ENCODE results near the gene KRT72. TPM values are rescaled to one million over a fixed set of nuclear protein-coding genes. Genes with fewer than 3 reads are reported as not detected.

Gene KRT72
- total and polyA plus RNA-seq, 2 donors (not counting 3 experiments of a cell fraction or from before 2014, with no cell fraction given), result not detected

GRCh38 chr12:52622349-52622748 lies 21.1 kb upstream of the KRT72 start:
- POLR2A ChIA-PET, result no interaction called here
- H3K27ac ChIP-seq (ENCODE audit: insufficient read depth, low read depth, low read length), result no peak overlapping the region
- H3K79me2 ChIP-seq (ENCODE audit: control insufficient read depth, insufficient read depth, low read length), result no peaks in the 10 kb centered on the region
- CTCF ChIA-PET, result no interaction called here
- H3K9me1 ChIP-seq (replicated peaks; ENCODE audit: control insufficient read depth, extremely low read depth, insufficient read depth, low read length), result no peaks in the 10 kb centered on the region
- no TSS peak for BruUV-seq (replicated peaks)
- no peaks in the 10 kb centered on the region for H3K4me1 ChIP-seq (ENCODE audit: control insufficient read depth, extremely low read depth, insufficient read depth, low read length)
- H3K36me3 ChIP-seq (ENCODE audit: control insufficient read depth in 2 of 2, extremely low read depth in 1 of 2, insufficient read depth in 2 of 2, low read length in 2 of 2), result no peaks in the 10 kb centered on the region
- peaks cover 4 to 12% of the 10 kb centered on the region in 2 experiments for H3K27me3 ChIP-seq (ENCODE audit: control insufficient read depth in 2 of 2, insufficient read depth in 2 of 2, low read length in 2 of 2)
- no peaks in the 10 kb centered on the region for H3K9me3 ChIP-seq (replicated peaks; ENCODE audit: control insufficient read depth, insufficient read depth, low read length)
- H3K4me3 ChIP-seq (replicated peaks in 1 of 3; ENCODE audit: insufficient read depth in 1 of 3, low read depth in 1 of 3, low read length in 3 of 3), result no peak overlapping the region
- no peak overlapping the region for H2AFZ ChIP-seq (ENCODE audit: low read depth, low read length)
- dilution Hi-C loops (cut with MboI; ENCODE audit: extremely low pct_ligation_motif_present, low sequenced_read_pairs), result no loop called here
- no peak overlapping the region for H3K4me2 ChIP-seq (ENCODE audit: insufficient read depth, low read length)
- intact Hi-C loops (cut with micrococcal nuclease), result no loop called here
- DNase-seq (ENCODE audit: low read depth, low spot score) (no peak), FAIRE-seq (no peak)
- H3K9ac ChIP-seq (replicated peaks; ENCODE audit: extremely low read depth, insufficient read depth, low read length), result no peak overlapping the region
- no peak for TF ChIP-seq JUN (IDR thresholded peaks at IDR 0.05; ENCODE audit: borderline replicate concordance, insufficient read depth, insufficient read length, low read depth)
- no peaks in the 10 kb centered on the region for H4K20me1 ChIP-seq (replicated peaks; ENCODE audit: control insufficient read depth, extremely low read depth, insufficient read depth, low read length)

- intact Hi-C loops (cut with micrococcal nuclease), result no loop called here
- Histone ChIP-seq H3K4me3 (replicated peaks in 1 of 3; ENCODE audit: insufficient read depth in 1 of 3, low read depth in 1 of 3, low read length in 3 of 3) (no peak overlapping the region), H3K36me3 (ENCODE audit: control insufficient read depth in 2 of 2, extremely low read depth in 1 of 2, insufficient read depth in 2 of 2, low read length in 2 of 2) (no peaks in the 10 kb centered on the region), H3K9ac (replicated peaks; ENCODE audit: extremely low read depth, insufficient read depth, low read length) (no peak overlapping the region), H3K79me2 (ENCODE audit: control insufficient read depth, insufficient read depth, low read length) (no peaks in the 10 kb centered on the region), H3K4me1 (ENCODE audit: control insufficient read depth, extremely low read depth, insufficient read depth, low read length) (no peaks in the 10 kb centered on the region), H3K9me3 (replicated peaks; ENCODE audit: control insufficient read depth, insufficient read depth, low read length) (no peaks in the 10 kb centered on the region), H3K9me1 (replicated peaks; ENCODE audit: control insufficient read depth, extremely low read depth, insufficient read depth, low read length) (no peaks in the 10 kb centered on the region), H2AFZ (ENCODE audit: low read depth, low read length) (no peak overlapping the region), H3K4me2 (ENCODE audit: insufficient read depth, low read length) (no peak overlapping the region), H4K20me1 (replicated peaks; ENCODE audit: control insufficient read depth, extremely low read depth, insufficient read depth, low read length) (no peaks in the 10 kb centered on the region), H3K27ac (ENCODE audit: insufficient read depth, low read depth, low read length) (no peak overlapping the region), H3K27me3 (ENCODE audit: control insufficient read depth in 2 of 2, insufficient read depth in 2 of 2, low read length in 2 of 2) (peaks cover 2 to 7% of the 10 kb centered on the region in 2 experiments)
- no peak for DNase-seq (ENCODE audit: low read depth, low spot score)
- CTCF ChIA-PET, result interaction anchor here (1.1 kb wide), 1 partner anchor 260 kb away, joined by 3 read pairs; no protein-coding TSS in a partner anchor
- POLR2A ChIA-PET, result no interaction called here
- no TSS peak for BruUV-seq (replicated peaks)
- dilution Hi-C loops (cut with MboI; ENCODE audit: extremely low pct_ligation_motif_present, low sequenced_read_pairs), result no loop called here
- no peak for FAIRE-seq
- TF ChIP-seq FOS (IDR thresholded peaks at IDR 0.05; ENCODE audit: borderline replicate concordance, insufficient read depth, low read length) (no peak), MYC (IDR thresholded peaks at IDR 0.05; ENCODE audit: low read depth, low read length) (no peak), GATA2 (IDR thresholded peaks at IDR 0.05; ENCODE audit: insufficient read depth, insufficient read length, low read depth, low read length) (no peak), CTCF (IDR thresholded peaks at IDR 0.05; ENCODE audit: extremely low read depth in 1 of 2, insufficient read depth in 1 of 2, low read depth in 1 of 2, low read length in 2 of 2) (no peak), MAX (IDR thresholded peaks at IDR 0.05; ENCODE audit: insufficient read depth, insufficient read length) (no peak), JUN (IDR thresholded peaks at IDR 0.05; ENCODE audit: borderline replicate concordance, insufficient read depth, insufficient read length, low read depth) (no peak), POLR2AphosphoS5 (IDR thresholded peaks at IDR 0.05; ENCODE audit: insufficient read depth, low read depth, low read length) (no peak), POLR2A (IDR thresholded peaks at IDR 0.05; ENCODE audit: low read depth, low read length) (no peak), EZH2 (IDR thresholded peaks at IDR 0.05; ENCODE audit: borderline replicate concordance, low read depth, low read length, severe bottlenecking) (no peak)
Measured at GRCh38 chr12:52618866-52619265, 17.6 kb upstream of the KRT72 start.
